ENCODE measurements around the gene CNDP1.

Gene CNDP1

DNA sequence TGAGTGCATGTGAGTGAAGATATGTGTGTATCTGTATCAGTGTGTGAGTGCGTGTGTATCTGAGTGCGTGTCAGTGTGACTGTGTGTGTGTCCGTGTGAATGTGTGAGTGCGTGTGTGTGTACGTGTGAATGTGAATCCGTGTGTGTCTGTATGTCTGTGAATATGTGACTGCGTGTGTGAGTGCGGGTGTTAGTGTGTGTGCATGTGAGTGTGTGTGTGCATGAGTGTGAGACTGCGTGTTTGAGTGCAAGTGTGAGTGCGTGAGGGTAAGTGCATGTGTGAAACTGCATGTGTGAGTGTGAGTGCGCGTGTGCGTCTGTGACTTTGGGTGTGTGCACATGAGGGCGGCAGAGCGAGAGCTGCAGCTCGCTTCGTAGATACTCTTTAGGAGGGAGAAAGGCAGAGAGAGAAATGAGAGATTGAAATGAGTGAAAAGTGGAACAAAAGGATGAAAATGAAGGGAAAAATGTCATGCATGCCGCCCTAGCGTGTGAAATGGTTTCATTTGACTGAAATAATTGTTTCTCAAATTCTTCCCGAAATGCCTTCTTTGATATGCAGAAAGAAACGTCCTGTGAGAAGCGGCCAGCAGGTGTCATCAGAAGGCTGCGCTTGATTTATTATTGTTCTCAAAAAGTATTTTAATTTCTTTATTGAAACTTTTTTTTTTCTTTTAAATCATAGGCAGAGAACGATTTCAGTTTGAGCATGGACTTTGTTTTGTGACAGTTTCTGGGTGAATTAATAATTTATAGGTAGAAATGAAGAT is 88.9 kb downstream of the CNDP1 start:
- H3K27me3 ChIP-seq (replicated peaks; ENCODE audit: control insufficient read depth, insufficient read depth, low read length): no peaks in the 10 kb centered on the region
- TF ChIP-seq, protein P1, sequence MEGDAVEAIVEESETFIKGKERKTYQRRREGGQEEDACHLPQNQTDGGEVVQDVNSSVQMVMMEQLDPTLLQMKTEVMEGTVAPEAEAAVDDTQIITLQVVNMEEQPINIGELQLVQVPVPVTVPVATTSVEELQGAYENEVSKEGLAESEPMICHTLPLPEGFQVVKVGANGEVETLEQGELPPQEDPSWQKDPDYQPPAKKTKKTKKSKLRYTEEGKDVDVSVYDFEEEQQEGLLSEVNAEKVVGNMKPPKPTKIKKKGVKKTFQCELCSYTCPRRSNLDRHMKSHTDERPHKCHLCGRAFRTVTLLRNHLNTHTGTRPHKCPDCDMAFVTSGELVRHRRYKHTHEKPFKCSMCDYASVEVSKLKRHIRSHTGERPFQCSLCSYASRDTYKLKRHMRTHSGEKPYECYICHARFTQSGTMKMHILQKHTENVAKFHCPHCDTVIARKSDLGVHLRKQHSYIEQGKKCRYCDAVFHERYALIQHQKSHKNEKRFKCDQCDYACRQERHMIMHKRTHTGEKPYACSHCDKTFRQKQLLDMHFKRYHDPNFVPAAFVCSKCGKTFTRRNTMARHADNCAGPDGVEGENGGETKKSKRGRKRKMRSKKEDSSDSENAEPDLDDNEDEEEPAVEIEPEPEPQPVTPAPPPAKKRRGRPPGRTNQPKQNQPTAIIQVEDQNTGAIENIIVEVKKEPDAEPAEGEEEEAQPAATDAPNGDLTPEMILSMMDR (IDR thresholded peaks at IDR 0.05; ENCODE audit: insufficient read depth, low read length, poor library complexity, severe bottlenecking): peak; percentile 24
- no peaks in the 10 kb centered on the region for H3K36me3 ChIP-seq (ENCODE audit: control insufficient read depth, insufficient read depth, low read length)
- DNase-seq (ENCODE audit: extremely low read depth, insufficient read length): no peak
- H3K4me3 ChIP-seq (replicated peaks; ENCODE audit: low read depth, low read length): no peak overlapping the region

DNA sequence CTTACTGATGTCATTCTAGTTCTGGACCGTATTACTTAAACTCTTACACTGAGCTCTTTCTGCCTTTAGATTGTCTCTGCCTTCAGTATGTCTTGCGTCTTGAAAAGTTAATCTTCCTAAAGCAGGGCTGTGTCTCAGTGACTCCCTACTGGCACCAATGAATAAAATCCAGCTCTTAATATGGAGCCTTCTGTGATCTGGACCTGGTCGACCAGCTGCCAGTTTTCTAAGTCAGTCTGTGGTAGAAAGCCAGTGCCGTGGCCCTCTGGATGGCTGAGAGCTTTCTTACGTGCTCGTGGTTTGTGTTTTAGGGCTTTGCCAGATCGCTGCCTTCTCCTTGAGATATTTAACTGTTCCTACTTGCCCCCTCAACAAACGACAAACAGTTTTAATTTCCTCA is 90.2 kb downstream of the CNDP1 start:
- Histone ChIP-seq H3K4me3 (replicated peaks; ENCODE audit: low read depth, low read length) (no peak overlapping the region), H3K27me3 (replicated peaks; ENCODE audit: control insufficient read depth, insufficient read depth, low read length) (no peaks in the 10 kb centered on the region), H3K36me3 (ENCODE audit: control insufficient read depth, insufficient read depth, low read length) (no peaks in the 10 kb centered on the region)
- no peak for DNase-seq (ENCODE audit: extremely low read depth, insufficient read length)
- TF ChIP-seq, protein P1 (IDR thresholded peaks at IDR 0.05; ENCODE audit: insufficient read depth, low read length, poor library complexity, severe bottlenecking): no peak

DNA sequence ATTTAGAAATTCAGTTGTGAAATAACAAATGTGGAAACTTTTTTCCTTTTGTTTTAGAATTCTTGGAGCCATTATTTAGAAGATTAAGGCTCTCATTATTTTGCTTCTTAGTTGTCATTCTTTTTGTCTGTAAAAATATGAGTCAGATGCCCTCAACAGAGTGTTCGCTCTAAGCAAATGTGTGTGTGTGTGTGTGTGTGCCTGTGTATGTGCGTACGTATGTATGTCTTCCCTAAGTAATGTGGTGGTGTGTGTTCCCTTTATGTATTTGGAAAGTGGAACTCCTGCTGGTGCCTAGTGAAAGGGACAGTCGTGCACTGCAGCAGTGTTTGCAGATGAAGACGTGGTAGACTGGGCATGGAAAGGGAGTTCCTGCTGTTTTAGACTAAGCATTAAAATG is 90.9 kb downstream of the CNDP1 start:
- no peak for DNase-seq (ENCODE audit: extremely low read depth, insufficient read length)

DNA sequence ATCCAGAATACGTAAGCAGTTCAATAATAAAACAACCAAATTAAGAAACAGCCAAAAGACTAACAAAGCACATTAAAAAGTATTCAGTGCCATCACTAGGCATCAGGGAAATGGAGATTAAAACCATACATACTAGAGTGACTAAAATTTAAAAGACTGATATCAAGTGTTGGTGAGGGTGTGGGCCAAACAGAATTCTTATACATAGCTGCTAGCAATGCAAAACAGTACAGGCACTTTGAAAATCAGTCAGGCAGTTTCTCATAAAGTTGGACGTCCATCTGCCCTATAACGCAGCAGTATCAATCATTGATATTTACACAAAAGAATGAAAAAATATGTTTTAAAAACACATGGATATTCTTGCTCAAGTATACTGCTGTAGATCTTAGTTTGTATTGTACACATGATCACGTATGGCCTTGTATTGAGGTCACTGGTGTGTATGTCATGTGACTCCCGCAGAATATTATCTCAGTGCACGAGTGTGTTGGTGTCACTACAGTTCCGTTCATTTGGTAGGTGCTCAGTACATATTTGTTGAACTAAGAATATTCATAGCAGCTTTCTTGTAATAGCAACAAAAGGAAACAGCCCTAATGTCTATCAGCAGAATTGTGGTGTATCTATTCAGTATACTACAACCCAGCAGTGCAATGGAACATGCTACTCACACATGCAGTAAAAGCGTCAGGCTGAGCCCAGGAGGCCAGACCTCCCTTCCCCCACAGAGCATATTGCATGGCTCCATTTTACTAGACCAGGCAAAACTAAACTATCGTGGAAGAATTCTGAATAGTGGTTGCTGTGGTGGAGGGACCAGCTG is 92.0 kb downstream of the CNDP1 start:
- Histone ChIP-seq H3K27me3 (replicated peaks; ENCODE audit: control insufficient read depth, insufficient read depth, low read length) (no peaks in the 10 kb centered on the region), H3K36me3 (ENCODE audit: control insufficient read depth, insufficient read depth, low read length) (peaks cover 1% of the 10 kb centered on the region; the same call in 1 of the 2 replicates), H3K4me3 (replicated peaks; ENCODE audit: low read depth, low read length) (no peak overlapping the region)
- no peak for DNase-seq (ENCODE audit: extremely low read depth, insufficient read length)
- TF ChIP-seq, protein P1 (IDR thresholded peaks at IDR 0.05; ENCODE audit: insufficient read depth, low read length, poor library complexity, severe bottlenecking): no peak

More for the DNA sequence above, 90.9 kb downstream of the CNDP1 start:
- Histone ChIP-seq H3K36me3 (ENCODE audit: control insufficient read depth, insufficient read depth, low read length) (no peaks in the 10 kb centered on the region), H3K27me3 (replicated peaks; ENCODE audit: control insufficient read depth, insufficient read depth, low read length) (no peaks in the 10 kb centered on the region), H3K4me3 (replicated peaks; ENCODE audit: low read depth, low read length) (no peak overlapping the region)
- TF ChIP-seq, protein P1 (IDR thresholded peaks at IDR 0.05; ENCODE audit: insufficient read depth, low read length, poor library complexity, severe bottlenecking): no peak

DNA sequence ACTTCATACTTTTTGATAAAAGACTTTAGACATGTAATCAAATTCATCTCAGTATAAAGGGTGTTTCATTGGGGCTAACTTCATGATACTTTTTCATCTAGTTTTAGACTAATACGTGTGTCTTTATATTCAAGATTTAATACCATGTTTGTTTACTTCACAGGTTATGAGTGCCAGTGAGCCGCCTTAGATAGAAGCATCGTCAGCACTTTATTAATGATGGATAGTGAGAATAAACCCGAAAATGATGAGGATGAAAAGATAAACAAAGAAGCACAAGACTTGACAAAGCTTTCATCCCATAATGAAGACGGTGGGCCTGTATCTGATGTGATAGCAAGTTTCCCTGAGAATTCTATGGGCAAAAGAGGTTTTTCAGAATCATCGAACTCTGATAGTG is 96.5 kb downstream of the CNDP1 start:
- Histone ChIP-seq H3K27me3 (replicated peaks; ENCODE audit: control insufficient read depth, insufficient read depth, low read length) (no peaks in the 10 kb centered on the region), H3K36me3 (ENCODE audit: control insufficient read depth, insufficient read depth, low read length) (peaks cover 3% of the 10 kb centered on the region), H3K4me3 (replicated peaks; ENCODE audit: low read depth, low read length) (no peak overlapping the region)
- TF ChIP-seq, protein P1 (IDR thresholded peaks at IDR 0.05; ENCODE audit: insufficient read depth, low read length, poor library complexity, severe bottlenecking): no peak
- no peak for DNase-seq (ENCODE audit: extremely low read depth, insufficient read length)

All from GM06990 (cell line).